GM23338 (cell line): ENCODE data around the gene BRD9.
A peak's percentile ranks its signal among the peaks of the same experiment; 100 is the strongest.

ENCODE experiments used
- CREB1 ChIP-seq: fragments of 250-450 bp; sonication (Bioruptor Pico); IDR thresholded peaks from 2 replicates; pipeline ENCODE4 v1.5.0; 2020; ENCODE audit warnings: low read depth, mild to moderate bottlenecking, moderate library complexity
- EZH2 ChIP-seq: fragments of 200-600 bp; sonication (generic); IDR thresholded peaks from one replicate; pipeline ENCODE4 v1.8.0; 2017; ENCODE audit warnings: antibody characterized with exemption, mild to moderate bottlenecking, low read depth; ENCODE audit not compliant: unreplicated experiment
- EZH2phosphoT487 ChIP-seq: fragments of 200-600 bp; sonication (generic); IDR thresholded peaks from one replicate; pipeline ENCODE4 v1.8.1; 2018; ENCODE audit warnings: antibody characterized with exemption; ENCODE audit not compliant: unreplicated experiment
- POLR2AphosphoS5 ChIP-seq: IDR thresholded peaks from 2 replicates; pipeline ENCODE4 v1.6.1; 2016; ENCODE audit warnings: antibody characterized with exemption, low read depth
- TF ChIP-seq, protein P1 (sequence below), 2 experiments: fragments of 200-600 bp in 1 of 2; sonication (generic) in 1 of 2; conservative IDR thresholded peaks; 2 replicates each; pipeline versions ENCODE4 v1.5.1 to v1.6.1; 2016 to 2017; ENCODE audit warnings: antibody characterized with exemption in 2 of 2, low read depth in 2 of 2, mild to moderate bottlenecking in 2 of 2, moderate library complexity in 1 of 2
- TF ChIP-seq, protein P2 (sequence below): IDR thresholded peaks from one replicate; pipeline ENCODE4 v1.6.1; 2018; ENCODE audit warnings: antibody characterized with exemption; ENCODE audit not compliant: unreplicated experiment
- TF ChIP-seq, protein P3 (sequence below): IDR thresholded peaks from 2 replicates; pipeline ENCODE4 v1.6.1; 2016; ENCODE audit warnings: antibody characterized with exemption

DNA sequence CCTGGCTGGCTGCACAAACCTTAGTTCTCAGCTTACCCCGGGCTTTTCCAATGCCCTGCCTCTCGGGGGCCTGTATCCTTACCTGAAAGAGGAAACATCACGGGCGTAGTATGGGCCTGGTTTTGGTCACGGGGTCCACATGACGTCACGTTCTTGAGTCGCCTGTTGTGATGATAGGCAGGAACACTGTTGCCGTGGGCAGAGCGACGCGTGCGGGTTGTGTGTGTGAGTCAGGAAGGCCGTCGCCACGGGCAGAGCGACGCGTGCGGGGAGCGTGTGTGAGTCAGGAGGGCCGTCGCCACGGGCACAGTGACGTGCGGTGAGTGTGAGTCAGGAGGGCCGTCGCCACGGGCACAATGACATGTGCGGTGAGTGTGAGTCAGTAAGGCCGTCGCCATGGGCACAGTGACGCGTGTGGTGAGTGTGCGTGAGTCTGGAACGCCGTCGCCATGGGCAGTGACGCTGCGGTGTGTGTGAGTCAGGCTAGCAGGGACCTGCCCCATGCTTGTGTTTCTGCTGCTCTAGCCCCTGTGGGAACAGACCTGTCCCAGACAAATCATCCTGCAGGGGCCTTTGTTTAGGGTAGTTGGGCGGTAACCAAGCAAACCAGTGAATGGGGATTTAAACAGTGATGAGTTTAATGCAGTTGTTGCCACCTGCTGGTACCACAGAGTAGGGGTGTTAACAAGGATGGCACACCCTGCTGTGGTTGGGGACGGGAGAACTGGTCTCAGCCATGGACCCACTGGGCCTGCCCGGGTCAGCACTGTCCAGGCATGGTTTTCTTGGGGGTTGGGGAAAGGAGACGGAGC lies 19.9 kb upstream of the BRD9 start:
- TF ChIP-seq CREB1 (CRISPR knock-in tag): no peak
- TF ChIP-seq, protein P1, sequence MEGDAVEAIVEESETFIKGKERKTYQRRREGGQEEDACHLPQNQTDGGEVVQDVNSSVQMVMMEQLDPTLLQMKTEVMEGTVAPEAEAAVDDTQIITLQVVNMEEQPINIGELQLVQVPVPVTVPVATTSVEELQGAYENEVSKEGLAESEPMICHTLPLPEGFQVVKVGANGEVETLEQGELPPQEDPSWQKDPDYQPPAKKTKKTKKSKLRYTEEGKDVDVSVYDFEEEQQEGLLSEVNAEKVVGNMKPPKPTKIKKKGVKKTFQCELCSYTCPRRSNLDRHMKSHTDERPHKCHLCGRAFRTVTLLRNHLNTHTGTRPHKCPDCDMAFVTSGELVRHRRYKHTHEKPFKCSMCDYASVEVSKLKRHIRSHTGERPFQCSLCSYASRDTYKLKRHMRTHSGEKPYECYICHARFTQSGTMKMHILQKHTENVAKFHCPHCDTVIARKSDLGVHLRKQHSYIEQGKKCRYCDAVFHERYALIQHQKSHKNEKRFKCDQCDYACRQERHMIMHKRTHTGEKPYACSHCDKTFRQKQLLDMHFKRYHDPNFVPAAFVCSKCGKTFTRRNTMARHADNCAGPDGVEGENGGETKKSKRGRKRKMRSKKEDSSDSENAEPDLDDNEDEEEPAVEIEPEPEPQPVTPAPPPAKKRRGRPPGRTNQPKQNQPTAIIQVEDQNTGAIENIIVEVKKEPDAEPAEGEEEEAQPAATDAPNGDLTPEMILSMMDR (conservative IDR thresholded peaks at IDR 0.05; ENCODE audit: low read depth in 2 of 2): peak in 1 of 2 experiments; percentile 22; a peak in 2 of 4 replicates
- no peak for TF ChIP-seq EZH2
- no peak for TF ChIP-seq POLR2AphosphoS5
- TF ChIP-seq, protein P2, sequence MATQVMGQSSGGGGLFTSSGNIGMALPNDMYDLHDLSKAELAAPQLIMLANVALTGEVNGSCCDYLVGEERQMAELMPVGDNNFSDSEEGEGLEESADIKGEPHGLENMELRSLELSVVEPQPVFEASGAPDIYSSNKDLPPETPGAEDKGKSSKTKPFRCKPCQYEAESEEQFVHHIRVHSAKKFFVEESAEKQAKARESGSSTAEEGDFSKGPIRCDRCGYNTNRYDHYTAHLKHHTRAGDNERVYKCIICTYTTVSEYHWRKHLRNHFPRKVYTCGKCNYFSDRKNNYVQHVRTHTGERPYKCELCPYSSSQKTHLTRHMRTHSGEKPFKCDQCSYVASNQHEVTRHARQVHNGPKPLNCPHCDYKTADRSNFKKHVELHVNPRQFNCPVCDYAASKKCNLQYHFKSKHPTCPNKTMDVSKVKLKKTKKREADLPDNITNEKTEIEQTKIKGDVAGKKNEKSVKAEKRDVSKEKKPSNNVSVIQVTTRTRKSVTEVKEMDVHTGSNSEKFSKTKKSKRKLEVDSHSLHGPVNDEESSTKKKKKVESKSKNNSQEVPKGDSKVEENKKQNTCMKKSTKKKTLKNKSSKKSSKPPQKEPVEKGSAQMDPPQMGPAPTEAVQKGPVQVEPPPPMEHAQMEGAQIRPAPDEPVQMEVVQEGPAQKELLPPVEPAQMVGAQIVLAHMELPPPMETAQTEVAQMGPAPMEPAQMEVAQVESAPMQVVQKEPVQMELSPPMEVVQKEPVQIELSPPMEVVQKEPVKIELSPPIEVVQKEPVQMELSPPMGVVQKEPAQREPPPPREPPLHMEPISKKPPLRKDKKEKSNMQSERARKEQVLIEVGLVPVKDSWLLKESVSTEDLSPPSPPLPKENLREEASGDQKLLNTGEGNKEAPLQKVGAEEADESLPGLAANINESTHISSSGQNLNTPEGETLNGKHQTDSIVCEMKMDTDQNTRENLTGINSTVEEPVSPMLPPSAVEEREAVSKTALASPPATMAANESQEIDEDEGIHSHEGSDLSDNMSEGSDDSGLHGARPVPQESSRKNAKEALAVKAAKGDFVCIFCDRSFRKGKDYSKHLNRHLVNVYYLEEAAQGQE: no peak
- TF ChIP-seq EZH2phosphoT487: no peak
- TF ChIP-seq, protein P3, sequence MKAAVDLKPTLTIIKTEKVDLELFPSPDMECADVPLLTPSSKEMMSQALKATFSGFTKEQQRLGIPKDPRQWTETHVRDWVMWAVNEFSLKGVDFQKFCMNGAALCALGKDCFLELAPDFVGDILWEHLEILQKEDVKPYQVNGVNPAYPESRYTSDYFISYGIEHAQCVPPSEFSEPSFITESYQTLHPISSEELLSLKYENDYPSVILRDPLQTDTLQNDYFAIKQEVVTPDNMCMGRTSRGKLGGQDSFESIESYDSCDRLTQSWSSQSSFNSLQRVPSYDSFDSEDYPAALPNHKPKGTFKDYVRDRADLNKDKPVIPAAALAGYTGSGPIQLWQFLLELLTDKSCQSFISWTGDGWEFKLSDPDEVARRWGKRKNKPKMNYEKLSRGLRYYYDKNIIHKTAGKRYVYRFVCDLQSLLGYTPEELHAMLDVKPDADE: no peak
